GM21717 (cell line): ENCODE measurements around the gene TENM4.

Source experiments
- ATAC-seq: cut with Tn5 transposase; IDR thresholded peaks from one replicate; pipeline ENCODE4 v1.9.1; 2021; ENCODE audit warnings: mild to moderate bottlenecking, moderate library complexity; ENCODE audit not compliant: unreplicated experiment

Gene TENM4

GRCh38 chr11:78698612-78699011 is 742.2 kb downstream of the TENM4 start:
- ATAC-seq, result no peak

GRCh38 chr11:78696177-78696576 is 744.7 kb downstream of the TENM4 start:
- ATAC-seq, result no peak

GRCh38 chr11:78694152-78694551 is 746.7 kb downstream of the TENM4 start:
- no peak for ATAC-seq

GRCh38 chr11:78691215-78691614 is 749.6 kb downstream of the TENM4 start:
- no peak for ATAC-seq

- no peak for ATAC-seq
These were observed 750.4 kb downstream of the TENM4 start for GRCh38 chr11:78690352-78690987.

- ATAC-seq, result no peak
These were observed 751.2 kb downstream of the TENM4 start for GRCh38 chr11:78689585-78690153.

GRCh38 chr11:78689101-78689500 is 751.7 kb downstream of the TENM4 start:
- ATAC-seq, result no peak

- no peak for ATAC-seq
These were observed 752.4 kb downstream of the TENM4 start for GRCh38 chr11:78688460-78688859.

- ATAC-seq, result no peak
These were observed 755.7 kb downstream of the TENM4 start for GRCh38 chr11:78685156-78685555.

GRCh38 chr11:78684377-78684776 is 756.5 kb downstream of the TENM4 start:
- no peak for ATAC-seq

GRCh38 chr11:78683774-78684173 is 757.1 kb downstream of the TENM4 start:
- no peak for ATAC-seq

GRCh38 chr11:78676026-78676557 is 764.7 kb downstream of the TENM4 start:
- no peak for ATAC-seq

- ATAC-seq, result no peak
These were observed 767.8 kb downstream of the TENM4 start for GRCh38 chr11:78672850-78673620.

GRCh38 chr11:78669249-78669648 is 771.6 kb downstream of the TENM4 start:
- ATAC-seq, result no peak

- no peak for ATAC-seq
These were observed 773.4 kb downstream of the TENM4 start for GRCh38 chr11:78667461-78667860.

GRCh38 chr11:78666675-78667160 is 774.1 kb downstream of the TENM4 start:
- ATAC-seq, result no peak

GRCh38 chr11:78664636-78665035 is 776.2 kb downstream of the TENM4 start:
- ATAC-seq, result no peak

- ATAC-seq, result no peak
These were observed 778.0 kb downstream of the TENM4 start for GRCh38 chr11:78662811-78663210.

GRCh38 chr11:78660471-78660870 is 780.4 kb downstream of the TENM4 start:
- ATAC-seq, result no peak

GRCh38 chr11:78659326-78660270 is 781.2 kb downstream of the TENM4 start:
- no peak for ATAC-seq
